Kasumi-1 (cell line): ENCODE measurements around the gene PARP14.
"Not testable (repeated sequence)": the region's sequence is repeated elsewhere in the genome, so short reads cannot be mapped to it uniquely, and the experiment has no call there.

ENCODE experiments used
- DNase-seq, 2 experiments: peaks; one replicate each; lab custom pipeline; 2025; lab: John Stamatoyannopoulos, UW

The PARP14 gene

GRCh38 chr3:122727294-122727693 lies 46.7 kb downstream of the PARP14 start:
- DNase-seq: no peak

DNA sequence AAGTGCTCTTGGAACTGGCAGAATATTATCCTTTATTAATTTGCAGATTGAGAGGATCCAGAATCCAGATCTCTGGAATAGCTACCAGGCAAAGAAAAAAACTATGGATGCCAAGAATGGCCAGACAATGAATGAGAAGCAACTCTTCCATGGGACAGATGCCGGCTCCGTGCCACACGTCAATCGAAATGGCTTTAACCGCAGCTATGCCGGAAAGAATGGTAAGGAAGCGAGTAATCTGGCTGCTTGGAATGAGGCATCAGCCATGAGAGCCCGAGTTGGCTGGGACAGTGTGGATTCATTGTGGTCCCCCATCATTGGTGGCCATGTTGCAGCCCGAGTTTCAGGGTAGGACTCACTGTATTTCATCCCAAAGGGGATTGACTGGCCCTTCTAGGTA lies 47.1 kb downstream of the PARP14 start:
- DNase-seq: no peak

DNA sequence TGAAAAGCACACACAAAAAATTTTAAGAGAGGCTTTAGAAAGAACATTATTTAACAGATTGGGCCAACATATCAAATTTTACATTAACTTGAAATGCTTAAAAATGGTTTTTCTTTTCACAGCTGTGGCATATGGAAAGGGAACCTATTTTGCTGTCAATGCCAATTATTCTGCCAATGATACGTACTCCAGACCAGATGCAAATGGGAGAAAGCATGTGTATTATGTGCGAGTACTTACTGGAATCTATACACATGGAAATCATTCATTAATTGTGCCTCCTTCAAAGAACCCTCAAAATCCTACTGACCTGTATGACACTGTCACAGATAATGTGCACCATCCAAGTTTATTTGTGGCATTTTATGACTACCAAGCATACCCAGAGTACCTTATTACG lies 47.5 kb downstream of the PARP14 start:
- no peak for DNase-seq

DNA sequence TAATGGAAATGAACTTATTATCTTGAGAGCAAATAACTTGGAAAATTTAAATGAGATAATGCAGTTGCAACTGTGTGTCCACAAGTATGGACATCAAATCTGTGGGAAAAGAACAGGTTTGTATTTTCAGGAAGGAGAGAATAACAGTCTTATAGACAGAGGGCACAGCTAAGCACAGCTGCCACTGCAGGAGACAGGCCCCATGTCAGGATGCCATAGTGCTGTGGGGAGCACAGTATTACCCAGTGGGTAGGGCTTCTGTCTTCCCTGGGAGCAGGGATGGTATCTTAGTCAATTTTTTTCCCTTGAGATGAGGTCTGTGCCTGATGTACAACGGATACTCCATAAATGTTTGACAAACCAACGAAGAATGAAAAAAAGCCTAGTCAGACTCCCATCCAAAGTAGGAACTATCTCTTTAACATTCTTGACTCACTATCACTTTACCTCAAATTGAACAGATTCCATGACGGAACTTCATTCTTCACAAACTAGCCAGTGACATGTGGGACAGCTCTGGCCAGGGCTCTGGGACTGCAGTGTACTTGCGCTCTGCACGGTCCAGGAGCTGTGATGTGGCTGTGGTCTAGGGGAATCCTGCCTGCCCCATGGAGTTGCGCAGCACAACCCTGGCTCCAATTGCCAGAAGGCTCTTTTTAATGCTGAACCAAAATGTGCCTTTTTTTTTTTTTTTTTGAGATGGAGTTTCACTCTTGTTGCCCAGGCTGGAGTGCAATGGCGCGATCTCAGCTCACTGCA lies 48.3 kb downstream of the PARP14 start:
- no peak for DNase-seq

DNA sequence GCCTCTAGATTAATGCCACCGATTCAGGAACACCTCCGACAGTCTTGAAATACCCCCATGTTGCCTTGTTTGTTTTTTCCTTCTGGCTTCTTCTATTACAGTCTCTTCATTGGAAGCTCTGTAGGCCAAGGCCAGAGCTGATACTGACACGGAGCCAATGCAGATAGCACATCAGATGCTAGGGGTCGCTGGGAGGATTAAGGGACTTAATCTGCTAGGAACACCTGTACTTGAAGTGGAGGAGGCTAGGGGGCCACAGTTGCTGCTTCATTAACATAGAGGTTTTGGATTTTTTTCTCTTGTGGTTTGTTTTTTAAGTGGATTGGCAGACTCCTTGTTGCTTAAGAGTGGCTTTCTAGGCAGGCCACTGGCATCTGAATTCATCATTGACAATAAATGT lies 49.6 kb downstream of the PARP14 start:
- DNase-seq: no peak

DNA sequence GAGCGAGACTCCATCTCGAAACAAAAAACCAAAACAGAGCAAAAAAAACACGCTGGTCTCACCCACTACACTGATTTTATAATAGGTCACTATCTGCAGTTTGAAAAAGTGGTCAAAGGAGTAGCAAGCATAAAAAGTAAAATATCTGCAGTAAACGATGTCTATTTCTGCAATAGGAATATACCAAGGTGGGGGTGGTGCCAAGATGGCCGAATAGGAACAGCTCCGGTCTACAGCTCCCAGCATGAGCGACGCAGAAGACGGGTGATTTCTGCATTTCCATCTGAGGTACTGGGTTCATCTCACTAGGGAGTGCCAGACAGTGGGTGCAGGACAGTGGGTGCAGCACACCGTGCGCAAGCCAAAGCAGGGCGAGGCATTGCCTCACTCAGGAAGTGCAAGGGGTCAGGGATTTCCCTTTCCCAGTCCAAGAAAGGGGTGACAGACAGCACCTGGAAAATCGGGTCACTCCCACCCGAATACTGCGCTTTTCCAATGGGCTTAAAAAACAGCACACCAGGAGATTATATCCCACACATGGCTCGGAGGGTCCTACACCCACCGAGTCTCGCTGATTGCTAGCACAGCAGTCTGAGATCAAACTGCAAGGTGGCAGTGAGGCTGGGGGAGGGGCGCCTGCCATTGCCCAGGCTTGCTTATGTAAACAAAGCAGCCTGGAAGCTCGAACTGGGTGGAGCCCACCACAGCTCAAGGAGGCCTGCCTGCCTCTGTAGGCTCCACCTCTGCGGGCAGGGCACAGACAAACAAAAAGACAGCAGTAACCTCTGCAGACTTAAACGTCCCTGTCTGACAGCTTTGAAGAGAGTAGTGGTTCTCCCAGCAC lies 52.3 kb downstream of the PARP14 start:
- not testable (repeated sequence) for DNase-seq

DNA sequence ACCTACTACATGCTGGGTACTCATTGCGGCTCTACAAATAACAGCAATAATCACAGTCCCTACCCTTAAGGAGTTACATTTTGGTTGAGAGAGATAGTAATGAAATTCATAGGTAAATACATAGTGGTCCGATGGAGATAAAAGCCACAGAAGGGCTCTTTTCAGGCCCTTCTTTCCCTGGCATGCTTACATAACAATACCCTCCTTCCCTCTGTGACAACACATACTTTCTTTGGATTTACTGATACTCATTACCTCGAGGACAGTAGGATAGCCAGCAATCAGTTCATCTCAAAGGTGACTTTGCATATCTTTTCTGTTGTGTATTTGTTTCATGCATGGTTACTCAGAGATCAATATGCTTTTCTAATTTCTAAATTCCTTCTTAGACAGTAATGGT lies 58.5 kb downstream of the PARP14 start:
- no peak for DNase-seq

DNA sequence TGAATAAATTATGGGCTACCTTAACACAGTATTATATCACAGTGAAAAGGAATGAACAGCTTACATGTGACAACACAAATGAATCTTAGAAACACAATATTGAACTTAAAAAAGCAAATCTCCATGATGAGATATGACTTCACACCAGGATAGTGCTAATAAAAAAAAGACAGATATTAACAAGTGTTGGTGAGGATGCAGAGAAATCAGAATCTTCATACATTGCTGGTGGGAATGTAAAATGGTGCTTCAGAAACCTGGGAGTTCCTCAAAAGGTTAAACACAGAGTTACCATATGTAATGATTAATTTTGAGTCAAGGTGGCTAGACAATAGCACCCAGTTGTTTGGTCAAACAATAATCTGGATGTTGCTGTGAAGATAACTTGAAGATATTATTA lies 61.6 kb downstream of the PARP14 start:
- no peak for DNase-seq

- DNase-seq: no peak
Observed at GRCh38 chr3:122743581-122744120, 63.0 kb downstream of the PARP14 start.

DNA sequence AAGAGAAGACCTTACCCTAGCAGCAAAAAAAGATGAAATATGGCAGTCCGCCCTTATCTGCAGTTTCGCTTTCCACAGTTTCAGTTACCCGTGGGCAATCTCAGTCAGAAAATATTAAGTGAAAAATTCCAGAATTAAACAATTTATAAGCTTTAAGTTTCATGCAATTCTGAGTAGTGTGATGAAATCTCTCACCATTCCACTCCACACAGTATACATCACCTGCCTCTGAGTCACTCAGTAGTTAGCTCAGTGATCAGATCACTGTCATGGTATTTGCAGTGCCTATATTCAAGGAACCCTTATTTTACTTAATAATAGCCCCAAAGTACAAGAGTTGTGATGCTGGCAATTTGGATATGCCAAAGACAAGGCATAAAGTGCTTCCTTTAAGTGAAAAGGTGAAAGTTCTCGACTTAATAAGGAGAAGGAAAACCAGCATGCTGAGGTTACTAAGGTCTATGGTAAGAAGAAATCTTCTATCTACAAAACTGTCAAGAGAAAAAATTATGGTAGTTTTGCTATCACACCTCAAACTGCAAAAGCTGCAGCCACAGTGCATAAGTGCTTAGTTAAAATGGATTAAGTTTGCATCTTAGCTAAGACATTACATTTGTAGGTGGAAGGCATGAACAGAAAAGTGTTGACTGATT lies 64.9 kb downstream of the PARP14 start:
- no peak for DNase-seq

DNA sequence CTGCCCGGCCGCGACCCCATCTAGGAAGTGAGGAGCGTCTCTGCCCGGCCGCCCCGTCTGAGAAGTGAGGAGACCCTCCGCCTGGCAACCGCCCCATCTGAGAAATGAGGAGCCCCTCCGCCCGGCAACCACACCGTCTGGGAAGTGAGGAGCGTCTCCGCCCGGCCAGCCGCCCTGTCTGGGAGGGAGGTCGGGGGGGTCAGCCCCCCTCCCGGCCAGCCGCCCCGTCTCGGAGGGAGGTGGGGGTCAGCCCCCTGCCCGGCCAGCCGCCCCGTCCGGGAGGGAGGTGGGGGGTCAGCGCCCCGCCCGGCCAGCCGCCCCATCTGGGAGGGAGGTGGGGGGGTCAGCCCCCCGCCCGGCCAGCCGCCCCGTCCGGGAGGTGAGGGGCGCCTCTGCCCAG lies 66.7 kb downstream of the PARP14 start:
- DNase-seq: not testable (repeated sequence)

DNA sequence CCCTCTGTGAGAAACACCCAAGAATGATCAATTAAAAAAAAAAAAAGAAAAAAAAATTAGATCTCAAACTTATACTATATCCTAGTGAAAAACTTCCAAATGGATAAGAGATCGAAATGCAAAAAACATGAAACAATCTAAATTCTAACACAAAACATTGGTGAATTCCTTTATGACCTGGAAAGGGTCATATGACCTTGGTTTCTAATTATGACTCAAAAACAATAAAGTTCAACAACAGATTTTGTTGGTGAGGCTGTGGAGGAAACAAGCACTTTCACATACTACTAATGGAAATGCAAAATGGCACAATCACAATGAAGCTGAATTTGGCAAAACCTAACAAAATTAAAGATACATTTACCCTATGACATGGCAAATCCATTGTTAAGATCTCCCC lies 67.7 kb downstream of the PARP14 start:
- no peak for DNase-seq

- DNase-seq: no peak
Observed at GRCh38 chr3:122754929-122755328, 74.3 kb downstream of the PARP14 start.

DNA sequence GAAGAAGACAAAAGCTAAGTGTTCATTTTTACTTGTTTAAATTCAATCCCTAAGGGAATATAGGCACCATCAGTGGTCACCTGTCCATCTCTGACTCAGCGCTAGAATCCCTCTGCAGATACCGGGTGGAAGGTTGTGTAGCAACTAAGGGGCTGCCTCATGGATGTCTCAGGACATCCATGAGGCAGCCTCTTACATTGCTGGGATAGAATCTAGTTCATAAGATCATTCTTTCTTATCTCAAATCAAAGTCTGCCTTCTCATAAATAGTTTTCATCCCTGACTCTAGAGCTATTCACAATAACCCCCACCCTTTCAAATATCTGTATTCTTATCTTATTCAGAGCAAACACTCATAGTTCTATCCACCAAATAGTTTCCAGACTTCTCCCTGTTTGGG lies 74.9 kb downstream of the PARP14 start:
- no peak for DNase-seq

- no peak for DNase-seq
Observed at GRCh38 chr3:122758877-122759560, 78.4 kb downstream of the PARP14 start.

DNA sequence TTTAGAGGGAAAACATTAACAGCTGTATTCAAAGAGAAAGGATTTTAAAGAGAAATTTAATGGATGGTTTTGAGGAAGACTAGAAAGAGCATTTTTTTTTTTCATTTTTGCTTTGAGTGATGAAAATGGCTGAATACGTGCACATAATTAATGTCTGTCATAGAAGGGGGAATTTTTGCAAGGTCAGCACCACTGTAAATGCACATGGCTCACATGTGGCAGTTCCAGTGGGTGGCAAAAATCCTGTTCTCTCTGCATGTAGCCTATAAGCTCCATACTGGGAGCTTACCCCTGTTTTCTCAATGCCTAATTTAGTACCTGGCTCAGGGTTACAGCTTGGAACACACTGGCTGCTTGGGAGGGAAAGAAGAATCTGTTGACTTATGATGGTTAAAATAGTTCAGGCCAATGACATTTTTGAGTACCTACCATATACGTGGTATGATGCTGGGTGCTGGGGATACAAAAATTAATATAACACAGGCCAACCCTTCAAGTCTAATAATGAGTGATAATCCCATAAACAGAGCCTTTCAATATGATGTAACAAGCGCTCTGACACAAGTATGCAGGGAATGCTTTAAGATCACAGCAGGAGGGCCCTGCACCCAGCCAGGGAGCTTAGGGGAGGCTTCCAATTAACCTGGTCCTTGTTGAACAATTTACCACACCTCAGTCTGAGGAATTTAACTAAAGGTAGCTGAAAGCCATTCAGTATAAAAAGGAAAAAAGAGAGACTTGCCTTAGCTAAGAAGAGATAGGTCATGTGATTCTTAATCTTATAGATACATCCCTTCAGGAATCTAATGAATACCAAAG lies 80.0 kb downstream of the PARP14 start:
- no peak for DNase-seq

GRCh38 chr3:122766430-122766829 lies 85.8 kb downstream of the PARP14 start:
- no peak for DNase-seq

- no peak for DNase-seq
Observed at GRCh38 chr3:122767540-122768372, 87.1 kb downstream of the PARP14 start.

DNA sequence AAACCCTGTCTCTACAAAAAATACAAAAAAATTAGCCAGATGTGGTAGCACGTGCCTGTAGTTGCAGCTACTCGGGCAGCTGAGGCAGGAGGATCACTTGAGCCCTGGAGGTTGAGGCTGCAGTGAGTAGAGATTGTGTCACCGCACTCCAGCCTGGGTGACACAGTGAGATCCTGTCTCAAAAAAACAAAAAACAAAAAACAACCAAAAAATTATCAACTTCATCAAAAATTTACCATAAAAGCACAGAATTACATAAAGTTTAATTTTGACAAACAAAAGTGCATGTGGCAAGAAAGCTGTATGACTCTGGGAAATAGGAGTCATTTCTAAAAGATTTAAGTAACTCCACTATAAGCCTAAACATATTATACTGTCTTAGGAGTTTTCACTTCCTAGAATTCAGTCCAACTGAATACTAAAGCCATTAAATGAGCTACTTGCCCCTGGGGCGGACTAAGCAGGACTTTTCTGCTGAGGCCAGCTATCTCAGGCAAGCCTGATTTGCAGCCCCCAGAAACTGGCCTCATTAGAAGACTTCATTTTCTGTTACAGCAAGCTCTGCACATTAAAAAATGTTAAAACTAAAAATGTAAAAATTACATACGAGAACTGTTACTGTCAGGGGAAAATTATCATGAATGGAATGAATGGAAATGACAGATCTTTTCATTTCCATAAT lies 90.0 kb downstream of the PARP14 start:
- DNase-seq: no peak

- DNase-seq: no peak
Observed at GRCh38 chr3:122772827-122773226, 92.2 kb downstream of the PARP14 start.
